ENCODE measurements around the gene TNS4. TPM values are rescaled to one million over a fixed set of nuclear protein-coding genes. Genes with fewer than 3 reads are reported as not detected.

Gene TNS4
- total and polyA plus RNA-seq, 9 of the 15 experiments (the other 6 are each of a cell fraction or from before 2014, with no cell fraction given), result 0.04 to 0.73 (median 0.24) TPM; not detected in 1

DNA sequence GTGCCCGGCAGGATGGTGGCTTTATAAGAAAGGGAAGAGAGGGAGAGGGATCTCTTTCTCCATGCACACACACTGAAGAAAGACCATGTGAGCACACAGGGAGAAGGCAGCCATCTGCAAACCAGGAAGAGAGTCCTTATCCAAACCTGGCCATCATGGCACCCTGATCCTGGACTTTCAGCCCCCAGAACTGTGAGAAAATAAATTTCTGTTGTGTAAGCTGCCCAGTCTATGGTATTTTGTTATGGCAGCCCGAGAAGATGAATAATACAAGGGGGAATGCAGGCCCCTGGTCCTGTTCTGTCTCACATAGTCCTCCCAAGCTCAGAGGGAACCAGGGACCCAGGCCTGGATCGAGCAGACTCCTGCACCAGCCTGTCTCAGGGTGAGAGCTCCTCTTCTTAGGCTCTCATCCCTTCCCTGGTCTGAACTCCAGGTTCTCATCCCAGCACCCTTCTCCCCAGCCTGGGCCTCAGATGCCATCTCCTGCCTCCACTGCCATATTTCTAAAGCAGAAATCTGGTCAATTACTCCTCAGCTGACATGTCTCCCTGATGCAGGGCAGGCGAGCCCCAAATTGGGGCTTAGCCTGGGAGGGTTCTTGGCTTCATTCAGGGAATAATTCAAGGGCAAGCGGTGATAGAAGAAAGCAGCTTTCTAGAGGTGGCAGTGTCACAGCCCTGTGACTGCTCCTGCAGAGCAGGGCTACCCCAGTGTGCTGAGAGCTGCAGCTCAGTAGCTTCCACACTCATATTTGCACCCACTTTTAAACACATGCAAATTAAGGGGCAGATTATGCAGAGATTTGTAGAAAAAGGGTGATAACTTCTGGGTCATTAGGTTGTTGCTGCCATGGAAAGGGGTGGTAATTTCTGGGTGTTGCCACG is 29.3 kb downstream of the TNS4 start:
- in situ Hi-C loops (cut with MboI), result no loop called here
- FAIRE-seq (no peak), ATAC-seq (no peak), DNase-seq (ENCODE audit: extremely low read depth in 1 of 4, low spot score in 3 of 4) (no peak)
- no peaks in the 10 kb centered on the region for H3K9me1 ChIP-seq (ENCODE audit: control insufficient read depth, insufficient read depth, low read length)
- no peak overlapping the region for H3K27ac ChIP-seq (ENCODE audit: extremely low read depth, low read depth, low read length)
- intact Hi-C loops (cut with micrococcal nuclease), result loop anchor here (10.0 kb wide), 1 partner anchor 107 kb away; the partner anchor contains the start of gene GJD3
- H3K27me3 ChIP-seq (ENCODE audit: control insufficient read depth in 2 of 2, insufficient read depth in 2 of 2, low read length in 2 of 2), result no peaks in the 10 kb centered on the region
- POLR2A ChIA-PET, result interaction anchor here (0.6 to 1.8 kb wide), 6 partner anchors 9 to 29 kb away, joined by 3 to 7 read pairs (median 4); partner anchors contain the start of gene TNS4
- H2AFZ ChIP-seq (ENCODE audit: low read depth, low read length), result no peak overlapping the region
- H3K36me3 ChIP-seq (ENCODE audit: control insufficient read depth, insufficient read depth, low read length), result no peaks in the 10 kb centered on the region
- no peaks in the 10 kb centered on the region for H3K9me3 ChIP-seq (replicated peaks; ENCODE audit: control insufficient read depth, insufficient read depth, low read depth, low read length)
- BruUV-seq (replicated peaks), result no TSS peak
- H3K79me2 ChIP-seq (ENCODE audit: control insufficient read depth, insufficient read depth, low read length), result no peaks in the 10 kb centered on the region
- CTCF ChIA-PET (ENCODE audit: low intra/inter-chr PET ratio), result interaction anchor here (0.7 kb wide), 1 partner anchor 29 kb away, joined by 3 read pairs; no protein-coding TSS in a partner anchor
- TF ChIP-seq RFX1 (IDR thresholded peaks at IDR 0.05) (peak; percentile 87), CSDE1 (IDR thresholded peaks at IDR 0.05) (0 out of 4 replicates have a peak, but pooled peaks of 1 of the 2 experiments have one; percentile 26), ZNF75A (CRISPR knock-in tag; IDR thresholded peaks at IDR 0.05) (no peak)
- no peak overlapping the region for H3K4me2 ChIP-seq (ENCODE audit: insufficient read depth, low read length)
- WGBS (ENCODE audit: insufficient coverage, low coverage, missing lambda C conversion rate), result 44% methylated on average over 6 of the region's 6 CpGs
- H3K4me1 ChIP-seq (replicated peaks in 1 of 2; ENCODE audit: control insufficient read depth in 2 of 2, insufficient read depth in 2 of 2, low read length in 2 of 2), result peaks cover 11 to 30% of the 10 kb centered on the region in 2 experiments; a peak in 4 of 5 replicates
- no peak overlapping the region for H3K4me3 ChIP-seq
- no peaks in the 10 kb centered on the region for H4K20me1 ChIP-seq (replicated peaks; ENCODE audit: control insufficient read depth, insufficient read depth, low read length)
- peak overlapping the region in 1 of 2 experiments; percentile 38; a peak in 1 of 4 replicates for H3K9ac ChIP-seq (ENCODE audit: insufficient read depth in 1 of 2, low read depth in 2 of 2, low read length in 2 of 2)

Data from K562 (cell line).